ENCODE data around the gene MANBA. TPM values are rescaled to one million over a fixed set of nuclear protein-coding genes. Genes with fewer than 3 reads are reported as not detected.

The MANBA gene
- polyA plus RNA-seq, 2 of the 4 experiments (the other 2 are of a cell fraction), result 9.3 to 10.4 TPM

DNA sequence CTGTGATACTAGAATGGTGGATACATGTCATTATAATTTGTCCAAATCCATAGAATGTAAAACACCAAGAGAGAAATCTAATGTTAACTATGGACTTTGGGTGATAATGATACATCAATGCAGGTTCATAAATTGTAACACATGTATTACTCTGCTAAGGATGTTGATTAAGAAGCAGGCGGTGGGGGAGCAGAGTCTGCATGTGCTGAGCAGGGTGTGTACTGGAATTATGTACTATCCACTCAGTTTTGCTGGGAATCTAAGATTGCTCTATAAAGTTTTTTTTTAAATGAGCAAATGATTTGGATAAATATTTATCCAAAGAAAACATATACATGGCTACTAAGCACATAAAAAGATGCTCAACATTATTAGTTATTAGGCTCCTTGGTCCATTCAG lies 15.0 kb upstream of the MANBA start:
- Histone ChIP-seq H3K4me2 (no peak overlapping the region), H3K27ac (no peak overlapping the region), H3K4me3 (no peak overlapping the region), H3K9me3 (no peaks in the 10 kb centered on the region), H3K4me1 (0 out of 3 replicates have a peak, but pooled peaks cover 3% of the 10 kb centered on the region)
- WGBS (ENCODE audit: missing lambda C conversion rate), result 62% methylated on average over 1 of the region's 1 CpG
- ATAC-seq (no peak), DNase-seq (ENCODE audit: low read depth in 1 of 2, low spot score in 1 of 2) (no peak), FAIRE-seq (no peak)
- TF ChIP-seq BHLHE40 (IDR thresholded peaks at IDR 0.05; ENCODE audit: low read depth, low read length) (no peak), ZC3H11A (IDR thresholded peaks at IDR 0.05) (no peak), CHD2 (IDR thresholded peaks at IDR 0.05; ENCODE audit: low read length, partially characterized antibody) (no peak), ESRRA (IDR thresholded peaks at IDR 0.05; ENCODE audit: borderline replicate concordance, low read length) (no peak), FOSB (CRISPR knock-in tag; IDR thresholded peaks at IDR 0.05) (no peak), NR3C1 (IDR thresholded peaks at IDR 0.05) (no peak), CBX2 (IDR thresholded peaks at IDR 0.05; ENCODE audit: borderline replicate concordance, low read depth) (no peak), SMC3 (IDR thresholded peaks at IDR 0.05) (no peak), CBX8 (IDR thresholded peaks at IDR 0.05) (no peak), MYC (IDR thresholded peaks at IDR 0.05; ENCODE audit: borderline replicate concordance, low read length) (no peak), HOXB5 (CRISPR knock-in tag; IDR thresholded peaks at IDR 0.05) (no peak), CEBPB (IDR thresholded peaks at IDR 0.05) (no peak), FOSL2 (IDR thresholded peaks at IDR 0.05) (no peak), FOSL2 (CRISPR knock-in tag; IDR thresholded peaks at IDR 0.05) (no peak), ZSCAN20 (CRISPR knock-in tag; IDR thresholded peaks at IDR 0.05) (no peak), RARB (CRISPR knock-in tag; IDR thresholded peaks at IDR 0.05) (no peak)
- TF ChIP-seq, protein P1, sequence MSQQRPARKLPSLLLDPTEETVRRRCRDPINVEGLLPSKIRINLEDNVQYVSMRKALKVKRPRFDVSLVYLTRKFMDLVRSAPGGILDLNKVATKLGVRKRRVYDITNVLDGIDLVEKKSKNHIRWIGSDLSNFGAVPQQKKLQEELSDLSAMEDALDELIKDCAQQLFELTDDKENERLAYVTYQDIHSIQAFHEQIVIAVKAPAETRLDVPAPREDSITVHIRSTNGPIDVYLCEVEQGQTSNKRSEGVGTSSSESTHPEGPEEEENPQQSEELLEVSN (IDR thresholded peaks at IDR 0.05; ENCODE audit: borderline replicate concordance, low read depth), result no peak
- TF ChIP-seq, protein P2, sequence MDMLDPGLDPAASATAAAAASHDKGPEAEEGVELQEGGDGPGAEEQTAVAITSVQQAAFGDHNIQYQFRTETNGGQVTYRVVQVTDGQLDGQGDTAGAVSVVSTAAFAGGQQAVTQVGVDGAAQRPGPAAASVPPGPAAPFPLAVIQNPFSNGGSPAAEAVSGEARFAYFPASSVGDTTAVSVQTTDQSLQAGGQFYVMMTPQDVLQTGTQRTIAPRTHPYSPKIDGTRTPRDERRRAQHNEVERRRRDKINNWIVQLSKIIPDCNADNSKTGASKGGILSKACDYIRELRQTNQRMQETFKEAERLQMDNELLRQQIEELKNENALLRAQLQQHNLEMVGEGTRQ (IDR thresholded peaks at IDR 0.05), result no peak
- ChIA-PET POLR2A (no interaction called here), CTCF (no interaction called here)

DNA sequence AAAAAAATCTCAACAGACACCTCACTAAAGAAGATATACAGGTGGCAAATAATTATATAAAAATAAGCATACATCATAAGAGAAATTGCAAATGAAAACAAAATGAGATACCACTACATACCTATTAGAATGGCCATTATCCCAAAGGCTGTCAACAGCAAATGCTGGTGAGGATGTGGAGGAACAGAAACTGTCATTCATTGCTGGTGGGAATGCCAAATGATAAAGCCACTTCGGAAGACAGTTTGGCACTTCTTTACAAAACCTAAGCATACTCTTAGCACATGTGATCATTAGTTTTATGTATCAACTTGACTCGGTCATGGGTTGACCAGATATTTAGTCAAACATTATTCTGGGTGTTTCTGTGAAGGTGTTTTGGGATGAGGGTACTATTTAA lies 13.5 kb upstream of the MANBA start:
- no peak for ATAC-seq
- H3K9me3 ChIP-seq, result no peaks in the 10 kb centered on the region
- 56% methylated on average over 2 of the region's 2 CpGs for WGBS (ENCODE audit: missing lambda C conversion rate)
- CTCF ChIA-PET, result interaction anchor here (0.9 kb wide), 1 partner anchor 14 kb away, joined by 3 read pairs; the partner anchor contains the start of gene MANBA
- TF ChIP-seq ZFP36 (IDR thresholded peaks at IDR 0.05; ENCODE audit: borderline replicate concordance, partially characterized antibody), result no peak
- H3K4me1 ChIP-seq, result no peaks in the 10 kb centered on the region
- no peak overlapping the region for H3K4me2 ChIP-seq
- POLR2A ChIA-PET, result interaction anchor here (1.8 kb wide), 1 partner anchor 13 kb away, joined by 5 read pairs; the partner anchor contains the start of gene MANBA
- DNase-seq (ENCODE audit: low read depth in 1 of 2, low spot score in 1 of 2), result no peak
- no peak overlapping the region for H3K4me3 ChIP-seq
- no peak overlapping the region for H3K27ac ChIP-seq
- no peak for FAIRE-seq

GRCh38 chr4:102772738-102773340 lies 12.1 kb upstream of the MANBA start:
- no peak for DNase-seq (ENCODE audit: low read depth in 1 of 2, low spot score in 1 of 2)
- Histone ChIP-seq H3K4me3 (no peak overlapping the region), H3K4me2 (no peak overlapping the region), H3K4me1 (no peaks in the 10 kb centered on the region), H3K27ac (no peak overlapping the region), H3K9me3 (no peaks in the 10 kb centered on the region)
- CTCF ChIA-PET, result no interaction called here
- FAIRE-seq, result no peak
- POLR2A ChIA-PET, result no interaction called here
- ATAC-seq, result no peak
- 72% methylated on average over 4 of the region's 4 CpGs for WGBS (ENCODE audit: missing lambda C conversion rate)
- TF ChIP-seq RFX5 (IDR thresholded peaks at IDR 0.05), result no peak
- no peak for TF ChIP-seq EHMT2 (IDR thresholded peaks at IDR 0.05; ENCODE audit: low read depth)
- TF ChIP-seq HEYL (CRISPR knock-in tag; IDR thresholded peaks at IDR 0.05), result no peak
- no peak for TF ChIP-seq CHD2 (IDR thresholded peaks at IDR 0.05; ENCODE audit: low read length, partially characterized antibody)
- no peak for TF ChIP-seq REST (IDR thresholded peaks at IDR 0.05)
- TF ChIP-seq RAD21 (conservative IDR thresholded peaks at IDR 0.05 in 1 of 2, IDR thresholded peaks at IDR 0.05 in 1 of 2), result no peak
- TF ChIP-seq EHF (CRISPR knock-in tag; IDR thresholded peaks at IDR 0.05), result no peak
- no peak for TF ChIP-seq KDM5A (IDR thresholded peaks at IDR 0.05)
- TF ChIP-seq BHLHE40 (IDR thresholded peaks at IDR 0.05; ENCODE audit: low read depth, low read length), result no peak
- TF ChIP-seq FOXS1 (CRISPR knock-in tag; IDR thresholded peaks at IDR 0.05), result no peak
- no peak for TF ChIP-seq CBX2 (IDR thresholded peaks at IDR 0.05; ENCODE audit: borderline replicate concordance, low read depth)
- no peak for TF ChIP-seq TP53 (CRISPR knock-in tag; IDR thresholded peaks at IDR 0.05)
- TF ChIP-seq HOXB5 (CRISPR knock-in tag; IDR thresholded peaks at IDR 0.05), result no peak
- TF ChIP-seq, protein P3, sequence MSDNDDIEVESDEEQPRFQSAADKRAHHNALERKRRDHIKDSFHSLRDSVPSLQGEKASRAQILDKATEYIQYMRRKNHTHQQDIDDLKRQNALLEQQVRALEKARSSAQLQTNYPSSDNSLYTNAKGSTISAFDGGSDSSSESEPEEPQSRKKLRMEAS (IDR thresholded peaks at IDR 0.05), result no peak

Measured in A549 (cell line).